ENCODE results near the gene RASL10B. TPM values are rescaled to one million over a fixed set of nuclear protein-coding genes. Genes with fewer than 3 reads are reported as not detected.

The RASL10B gene
- total RNA-seq, 1 donor from 2014 or later, result 3.3 TPM

DNA sequence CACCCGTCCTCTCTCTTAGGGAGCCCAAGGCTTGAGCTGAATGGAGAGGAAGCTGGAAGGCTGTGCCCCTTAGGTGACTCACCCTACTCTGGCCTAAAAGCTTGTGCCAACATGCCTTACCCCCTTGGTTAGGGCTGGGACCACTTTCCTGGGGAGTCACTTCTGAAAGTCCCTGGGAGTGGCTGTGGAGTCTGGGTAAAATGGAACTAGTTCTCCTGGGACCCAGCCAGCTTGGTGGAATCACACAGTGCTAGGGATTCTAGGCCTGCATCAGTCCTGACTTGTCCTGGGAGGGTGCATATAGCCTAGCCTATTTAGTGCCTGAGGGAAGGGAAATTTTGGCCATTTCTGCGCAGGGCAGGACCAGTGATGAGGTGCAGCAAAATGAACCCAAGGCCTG lies 53.5 kb downstream of the RASL10B start:
- Mint-ChIP-seq H3K4me3 (ENCODE audit: unreplicated experiment) (no peak overlapping the region), H3K36me3 (ENCODE audit: unreplicated experiment) (no peaks in the 10 kb centered on the region), H3K9me3 (ENCODE audit: unreplicated experiment) (no peaks in the 10 kb centered on the region), H3K4me1 (ENCODE audit: low read depth, unreplicated experiment) (peaks cover 3% of the 10 kb centered on the region), H3K27ac (ENCODE audit: unreplicated experiment) (no peak overlapping the region), H3K27me3 (ENCODE audit: unreplicated experiment) (no peaks in the 10 kb centered on the region)
- no peak for DNase-seq
- TF ChIP-seq CTCF (IDR thresholded peaks at IDR 0.05; ENCODE audit: partially characterized antibody, unreplicated experiment), result no peak

- no peak for DNase-seq
- H3K9me3 Mint-ChIP-seq (ENCODE audit: unreplicated experiment), result no peaks in the 10 kb centered on the region
- H3K36me3 Mint-ChIP-seq (ENCODE audit: unreplicated experiment), result no peaks in the 10 kb centered on the region
- peaks cover 3% of the 10 kb centered on the region for H3K4me1 Mint-ChIP-seq (ENCODE audit: low read depth, unreplicated experiment)
- H3K27ac Mint-ChIP-seq (ENCODE audit: unreplicated experiment), result no peak overlapping the region
- H3K4me3 Mint-ChIP-seq (ENCODE audit: unreplicated experiment), result no peak overlapping the region
- TF ChIP-seq CTCF (IDR thresholded peaks at IDR 0.05; ENCODE audit: partially characterized antibody, unreplicated experiment), result no peak
- H3K27me3 Mint-ChIP-seq (ENCODE audit: unreplicated experiment), result peaks cover 5% of the 10 kb centered on the region
Observed at GRCh38 chr17:35786941-35787432, 55.5 kb downstream of the RASL10B start.

- TF ChIP-seq CTCF (IDR thresholded peaks at IDR 0.05; ENCODE audit: partially characterized antibody, unreplicated experiment), result no peak
- Mint-ChIP-seq H3K4me3 (ENCODE audit: unreplicated experiment) (no peak overlapping the region), H3K4me1 (ENCODE audit: low read depth, unreplicated experiment) (peaks cover 3% of the 10 kb centered on the region), H3K9me3 (ENCODE audit: unreplicated experiment) (no peaks in the 10 kb centered on the region), H3K27me3 (ENCODE audit: unreplicated experiment) (peaks cover 15% of the 10 kb centered on the region), H3K36me3 (ENCODE audit: unreplicated experiment) (no peaks in the 10 kb centered on the region), H3K27ac (ENCODE audit: unreplicated experiment) (no peak overlapping the region)
- DNase-seq, result no peak
Observed at GRCh38 chr17:35788477-35789368, 57.3 kb downstream of the RASL10B start.

- peaks cover 3% of the 10 kb centered on the region for H3K4me1 Mint-ChIP-seq (ENCODE audit: low read depth, unreplicated experiment)
- H3K4me3 Mint-ChIP-seq (ENCODE audit: unreplicated experiment), result no peak overlapping the region
- peaks cover under 1% of the 10 kb centered on the region for H3K36me3 Mint-ChIP-seq (ENCODE audit: unreplicated experiment)
- H3K27me3 Mint-ChIP-seq (ENCODE audit: unreplicated experiment), result peaks cover 27% of the 10 kb centered on the region
- H3K27ac Mint-ChIP-seq (ENCODE audit: unreplicated experiment), result no peak overlapping the region
- no peak for DNase-seq
- TF ChIP-seq CTCF (IDR thresholded peaks at IDR 0.05; ENCODE audit: partially characterized antibody, unreplicated experiment), result no peak
- H3K9me3 Mint-ChIP-seq (ENCODE audit: unreplicated experiment), result no peaks in the 10 kb centered on the region
Observed at GRCh38 chr17:35790841-35791240, 59.4 kb downstream of the RASL10B start.
